SH-SY5Y (cell line): ENCODE measurements around the gene EEA1.

Source experiments
- GATA2 ChIP-seq: IDR thresholded peaks from 2 replicates; pipeline ENCODE4 v1.6.1; 2011; ENCODE audit warnings: mild to moderate bottlenecking, low read depth, low read length
- GATA3 ChIP-seq: IDR thresholded peaks from 2 replicates; pipeline ENCODE4 v1.6.1; 2011; ENCODE audit warnings: low read depth, mild to moderate bottlenecking, low read length, moderate library complexity

DNA sequence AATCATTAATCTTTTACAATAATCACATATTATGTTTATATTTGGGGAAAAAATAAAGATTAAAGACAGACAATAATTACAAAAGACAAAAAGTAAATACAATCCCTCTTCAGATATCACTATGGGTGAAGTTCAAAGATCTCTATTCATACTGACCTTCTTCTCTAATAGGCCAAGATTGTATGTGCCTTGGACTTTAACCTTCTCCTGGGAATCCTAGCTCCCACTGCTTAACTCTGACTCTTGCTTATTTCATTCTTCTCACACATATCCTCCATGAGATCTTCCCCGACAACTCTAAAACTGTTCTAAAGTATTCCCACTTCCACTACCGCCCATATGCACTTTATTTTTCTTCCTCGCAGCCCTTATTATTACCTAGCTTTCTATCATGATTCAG lies 83.8 kb downstream of the EEA1 start:
- TF ChIP-seq GATA3 (no peak), GATA2 (no peak)
